Thyroid gland (tissue), 4 donors: ENCODE measurements around the gene PYGM.

Experiments
- POLR2A ChIP-seq, 2 donors: fragments of 450-650 bp; IDR thresholded peaks; one replicate each; pipeline ENCODE4 v1.6.1; 2017; ENCODE audit warnings: antibody characterized with exemption in 2 of 2, mild to moderate bottlenecking in 2 of 2, moderate library complexity in 1 of 2
- TF ChIP-seq, protein P1 (sequence below), 6 experiments: fragments of 200-600 bp in 3 of 6; fragments of 450-650 bp in 3 of 6; sonication (generic) in 3 of 6; IDR thresholded peaks; one replicate each; pipeline ENCODE4 v1.5.1; 2016 to 2019; ENCODE audit warnings: antibody characterized with exemption in 6 of 6, mild to moderate bottlenecking in 2 of 6, inconsistent platforms in 1 of 6, moderate library complexity in 1 of 6

DNA sequence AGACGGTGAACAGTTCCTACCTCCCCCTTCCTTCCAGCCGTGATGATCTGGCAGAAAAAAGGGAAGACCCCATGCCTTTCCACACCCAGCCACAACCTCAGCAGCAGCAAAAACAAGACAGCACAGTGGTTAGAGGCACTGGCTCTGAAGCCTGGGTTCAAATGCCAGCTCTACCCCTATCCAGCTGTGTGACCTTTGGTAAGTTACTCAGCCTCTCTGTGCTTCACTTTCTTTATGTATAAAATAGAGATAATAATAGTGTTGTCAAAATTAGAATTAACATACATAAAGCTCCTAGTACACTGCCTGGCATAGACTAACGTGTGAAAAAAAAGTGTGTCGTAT is 41.0 kb downstream of the PYGM start:
- TF ChIP-seq, protein P1, sequence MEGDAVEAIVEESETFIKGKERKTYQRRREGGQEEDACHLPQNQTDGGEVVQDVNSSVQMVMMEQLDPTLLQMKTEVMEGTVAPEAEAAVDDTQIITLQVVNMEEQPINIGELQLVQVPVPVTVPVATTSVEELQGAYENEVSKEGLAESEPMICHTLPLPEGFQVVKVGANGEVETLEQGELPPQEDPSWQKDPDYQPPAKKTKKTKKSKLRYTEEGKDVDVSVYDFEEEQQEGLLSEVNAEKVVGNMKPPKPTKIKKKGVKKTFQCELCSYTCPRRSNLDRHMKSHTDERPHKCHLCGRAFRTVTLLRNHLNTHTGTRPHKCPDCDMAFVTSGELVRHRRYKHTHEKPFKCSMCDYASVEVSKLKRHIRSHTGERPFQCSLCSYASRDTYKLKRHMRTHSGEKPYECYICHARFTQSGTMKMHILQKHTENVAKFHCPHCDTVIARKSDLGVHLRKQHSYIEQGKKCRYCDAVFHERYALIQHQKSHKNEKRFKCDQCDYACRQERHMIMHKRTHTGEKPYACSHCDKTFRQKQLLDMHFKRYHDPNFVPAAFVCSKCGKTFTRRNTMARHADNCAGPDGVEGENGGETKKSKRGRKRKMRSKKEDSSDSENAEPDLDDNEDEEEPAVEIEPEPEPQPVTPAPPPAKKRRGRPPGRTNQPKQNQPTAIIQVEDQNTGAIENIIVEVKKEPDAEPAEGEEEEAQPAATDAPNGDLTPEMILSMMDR (IDR thresholded peaks at IDR 0.05): no peak
- TF ChIP-seq POLR2A (IDR thresholded peaks at IDR 0.05): no peak
